ENCODE data around the gene DIS3L2.
"Not testable (repeated sequence)": the region's sequence is repeated elsewhere in the genome, so short reads cannot be mapped to it uniquely, and the experiment has no call there.

DIS3L2 gene

GRCh38 chr2:232321817-232322559 is 360.5 kb downstream of the DIS3L2 start:
- DNase-seq (ENCODE audit: extremely low spot score) = no peak
- POLR2A ChIA-PET = no interaction called here
- CTCF ChIA-PET = interaction anchor here (0.7 to 1.1 kb wide), 2 partner anchors 8 to 19 kb away, joined by 3 to 4 read pairs; no protein-coding TSS in a partner anchor
- no peak for TF ChIP-seq FOXK2 (IDR thresholded peaks at IDR 0.05)
- TF ChIP-seq PKNOX1 (IDR thresholded peaks at IDR 0.05) = no peak
- no peak for TF ChIP-seq LEF1 (IDR thresholded peaks at IDR 0.05; ENCODE audit: borderline replicate concordance)
- TF ChIP-seq ARNT (IDR thresholded peaks at IDR 0.05) = no peak

GRCh38 chr2:232322560-232323327 is 361.2 kb downstream of the DIS3L2 start:
- CTCF ChIA-PET = interaction anchor here (0.6 to 1.1 kb wide), 4 partner anchors 9 to 201 kb away, joined by 3 to 4 read pairs (median 4); no protein-coding TSS in a partner anchor
- POLR2A ChIA-PET = no interaction called here
- no peak for DNase-seq (ENCODE audit: extremely low spot score)
- TF ChIP-seq HDGF (IDR thresholded peaks at IDR 0.05; ENCODE audit: borderline replicate concordance) (no peak), FOXA1 (IDR thresholded peaks at IDR 0.05) (no peak), LEF1 (IDR thresholded peaks at IDR 0.05; ENCODE audit: borderline replicate concordance) (no peak), BHLHE40 (IDR thresholded peaks at IDR 0.05; ENCODE audit: borderline replicate concordance) (no peak), FOXM1 (IDR thresholded peaks at IDR 0.05; ENCODE audit: borderline replicate concordance) (no peak), FOXK2 (IDR thresholded peaks at IDR 0.05) (no peak), SP1 (IDR thresholded peaks at IDR 0.05) (no peak), SUZ12 (IDR thresholded peaks at IDR 0.05) (no peak), ARNT (IDR thresholded peaks at IDR 0.05) (no peak), ELF4 (IDR thresholded peaks at IDR 0.05) (no peak), TARDBP (IDR thresholded peaks at IDR 0.05) (no peak), L3MBTL2 (conservative IDR thresholded peaks at IDR 0.05) (no peak), CTBP1 (IDR thresholded peaks at IDR 0.05; ENCODE audit: borderline replicate concordance) (no peak), ZNF384 (IDR thresholded peaks at IDR 0.05) (no peak)

GRCh38 chr2:232323328-232323650 is 361.8 kb downstream of the DIS3L2 start:
- POLR2A ChIA-PET = no interaction called here
- DNase-seq (ENCODE audit: extremely low spot score) = no peak

GRCh38 chr2:232323967-232324366 is 362.5 kb downstream of the DIS3L2 start:
- POLR2A ChIA-PET; DNase-seq (ENCODE audit: extremely low spot score): not testable (repeated sequence)
- CTCF ChIA-PET = interaction anchor here (0.9 to 1.2 kb wide), 2 partner anchors 12 to 200 kb away, joined by 4 read pairs; no protein-coding TSS in a partner anchor

More at GRCh38 chr2:232323328-232323650, 361.8 kb downstream of the DIS3L2 start:
- CTCF ChIA-PET = interaction anchor here (0.6 to 1.1 kb wide), 2 partner anchors 13 to 200 kb away, joined by 3 to 4 read pairs; no protein-coding TSS in a partner anchor
- TF ChIP-seq ZNF384 (IDR thresholded peaks at IDR 0.05) = no peak
- no peak for TF ChIP-seq BHLHE40 (IDR thresholded peaks at IDR 0.05; ENCODE audit: borderline replicate concordance)
- TF ChIP-seq PKNOX1 (IDR thresholded peaks at IDR 0.05) = no peak
- no peak for TF ChIP-seq L3MBTL2 (conservative IDR thresholded peaks at IDR 0.05)
- TF ChIP-seq ARNT (IDR thresholded peaks at IDR 0.05) = no peak
- no peak for TF ChIP-seq FOXK2 (IDR thresholded peaks at IDR 0.05)

- TF ChIP-seq NFRKB (IDR thresholded peaks at IDR 0.05) = no peak
- TF ChIP-seq PKNOX1 (IDR thresholded peaks at IDR 0.05) = no peak
- TF ChIP-seq HDGF (IDR thresholded peaks at IDR 0.05; ENCODE audit: borderline replicate concordance) = no peak
- TF ChIP-seq L3MBTL2 (conservative IDR thresholded peaks at IDR 0.05) = no peak
- no peak for TF ChIP-seq SUZ12 (IDR thresholded peaks at IDR 0.05)
- no peak for TF ChIP-seq ARNT (IDR thresholded peaks at IDR 0.05)
- no peak for TF ChIP-seq SP1 (IDR thresholded peaks at IDR 0.05)
- no peak for TF ChIP-seq CTBP1 (IDR thresholded peaks at IDR 0.05; ENCODE audit: borderline replicate concordance)
- no peak for TF ChIP-seq FOXK2 (IDR thresholded peaks at IDR 0.05)
- TF ChIP-seq BHLHE40 (IDR thresholded peaks at IDR 0.05; ENCODE audit: borderline replicate concordance) = no peak
- TF ChIP-seq TARDBP (IDR thresholded peaks at IDR 0.05) = no peak
- TF ChIP-seq ELF4 (IDR thresholded peaks at IDR 0.05) = no peak
- no peak for TF ChIP-seq LEF1 (IDR thresholded peaks at IDR 0.05; ENCODE audit: borderline replicate concordance)
- TF ChIP-seq ZNF384 (IDR thresholded peaks at IDR 0.05) = no peak
- TF ChIP-seq FOXA1 (IDR thresholded peaks at IDR 0.05) = no peak
- TF ChIP-seq FOXM1 (IDR thresholded peaks at IDR 0.05; ENCODE audit: borderline replicate concordance) = no peak
- ChIA-PET CTCF (interaction anchor here (0.9 to 1.2 kb wide), 2 partner anchors 11 to 199 kb away, joined by 4 read pairs; no protein-coding TSS in a partner anchor), POLR2A (no interaction called here)
- no peak for DNase-seq (ENCODE audit: extremely low spot score)
Observed at GRCh38 chr2:232324778-232325177, 363.3 kb downstream of the DIS3L2 start.

All from HEK293T (cell line).